Suppressor macrophage treated with lipopolysaccharide for 4 hours (primary cell): Measurements from ENCODE around the gene FAM83C.

ENCODE experiments used
- DNase-seq: peaks from one replicate; pipeline ENCODE4 v3.0.0-alpha.2; 2020

FAM83C gene

DNA sequence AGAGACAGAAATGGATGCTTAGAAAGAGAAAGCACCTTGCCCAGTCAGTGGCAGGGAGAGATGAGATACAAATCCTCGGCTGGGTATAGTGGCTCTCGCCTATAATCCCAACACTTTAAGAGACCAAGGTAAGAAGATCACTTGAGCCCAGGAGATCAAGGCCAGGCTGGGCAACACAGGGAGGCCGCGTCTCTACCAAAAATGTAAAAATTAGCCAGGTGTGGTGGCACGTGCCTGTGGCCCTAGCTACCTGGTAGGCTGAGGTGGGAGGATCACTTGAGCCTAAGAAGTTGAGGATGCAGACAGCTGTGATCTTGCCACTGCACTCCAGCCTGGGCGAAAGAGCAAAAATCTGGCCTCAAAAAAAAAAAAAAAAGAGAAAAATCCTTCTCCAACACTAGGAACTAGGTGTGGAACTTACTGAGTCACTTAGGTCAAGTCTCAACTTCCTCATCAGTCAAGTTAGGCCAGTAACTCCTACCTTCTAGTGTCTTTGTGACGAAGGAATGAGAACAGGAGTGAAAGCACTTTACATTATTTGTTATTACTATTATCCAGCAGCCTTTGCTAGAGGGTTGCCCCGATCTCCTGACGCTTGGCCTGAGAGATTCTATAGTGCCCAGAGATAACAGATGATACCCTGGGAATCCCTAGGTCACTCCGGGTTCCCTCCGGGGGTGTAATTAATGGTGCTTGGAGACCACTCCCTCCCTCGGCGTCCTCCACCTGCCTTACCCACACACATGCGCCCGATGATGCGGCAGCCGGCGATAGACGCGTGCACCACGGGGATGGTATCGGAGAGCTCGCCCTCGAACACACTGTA, 8.6 kb downstream of the FAM83C start:
- peak; percentile 47 for DNase-seq

GRCh38 chr20:35281506-35282101, 10.6 kb downstream of the FAM83C start:
- no peak for DNase-seq

DNA sequence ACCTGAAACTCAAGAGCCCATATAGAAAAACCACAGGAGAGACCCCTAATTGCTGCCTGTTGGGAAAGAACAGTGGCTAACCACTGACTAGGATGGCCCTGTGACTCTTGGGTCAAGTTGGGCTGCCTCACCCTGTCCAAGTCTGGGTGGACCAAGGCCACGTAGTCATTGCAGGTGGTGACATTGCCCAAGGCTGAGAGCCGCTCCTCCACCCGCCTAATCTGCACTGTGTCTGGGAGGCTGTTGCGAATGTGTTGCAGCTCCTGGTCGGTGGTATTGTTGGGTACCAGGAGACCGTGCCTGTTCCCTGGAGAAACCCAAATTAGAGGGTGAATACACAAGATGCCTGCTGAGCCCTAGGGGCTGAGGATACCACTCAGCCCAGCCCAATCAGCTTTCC, 11.7 kb downstream of the FAM83C start:
- no peak for DNase-seq

GRCh38 chr20:35279533-35280174, 12.6 kb downstream of the FAM83C start:
- DNase-seq = no peak

GRCh38 chr20:35279040-35279439, 13.2 kb downstream of the FAM83C start:
- DNase-seq = no peak

- DNase-seq = peak; percentile 96
Observed at GRCh38 chr20:35277531-35278395, 14.5 kb downstream of the FAM83C start, which contains the start of gene MMP24OS. Gene MMP24OS, minus strand, starts transcription at chr20:35278122. Its CDS starts 193 bp downstream, at chr20:35277929.

- DNase-seq = no peak
Observed at GRCh38 chr20:35277127-35277526, 15.1 kb downstream of the FAM83C start.

DNA sequence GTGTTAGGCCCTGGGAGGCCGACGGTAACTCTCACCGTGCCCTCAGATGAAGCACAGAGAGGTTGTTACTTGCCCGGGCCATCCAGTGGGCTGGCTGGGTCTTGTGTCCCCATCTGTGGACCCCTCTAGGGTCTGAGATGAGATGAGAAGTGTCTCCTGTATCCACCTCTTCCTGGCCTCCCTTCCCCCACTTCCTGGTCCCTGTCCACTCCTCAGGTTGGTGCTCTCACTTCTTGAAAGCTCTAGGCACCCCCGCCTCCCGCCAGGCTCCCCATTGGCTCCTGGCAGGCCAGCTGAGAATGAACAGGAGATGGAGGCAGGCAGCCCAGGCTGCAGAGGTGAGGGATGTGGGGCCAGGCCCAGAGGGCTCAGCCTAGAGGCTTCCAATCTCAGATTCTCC, 15.8 kb downstream of the FAM83C start:
- no peak for DNase-seq

GRCh38 chr20:35275741-35276251, 16.4 kb downstream of the FAM83C start:
- no peak for DNase-seq

DNA sequence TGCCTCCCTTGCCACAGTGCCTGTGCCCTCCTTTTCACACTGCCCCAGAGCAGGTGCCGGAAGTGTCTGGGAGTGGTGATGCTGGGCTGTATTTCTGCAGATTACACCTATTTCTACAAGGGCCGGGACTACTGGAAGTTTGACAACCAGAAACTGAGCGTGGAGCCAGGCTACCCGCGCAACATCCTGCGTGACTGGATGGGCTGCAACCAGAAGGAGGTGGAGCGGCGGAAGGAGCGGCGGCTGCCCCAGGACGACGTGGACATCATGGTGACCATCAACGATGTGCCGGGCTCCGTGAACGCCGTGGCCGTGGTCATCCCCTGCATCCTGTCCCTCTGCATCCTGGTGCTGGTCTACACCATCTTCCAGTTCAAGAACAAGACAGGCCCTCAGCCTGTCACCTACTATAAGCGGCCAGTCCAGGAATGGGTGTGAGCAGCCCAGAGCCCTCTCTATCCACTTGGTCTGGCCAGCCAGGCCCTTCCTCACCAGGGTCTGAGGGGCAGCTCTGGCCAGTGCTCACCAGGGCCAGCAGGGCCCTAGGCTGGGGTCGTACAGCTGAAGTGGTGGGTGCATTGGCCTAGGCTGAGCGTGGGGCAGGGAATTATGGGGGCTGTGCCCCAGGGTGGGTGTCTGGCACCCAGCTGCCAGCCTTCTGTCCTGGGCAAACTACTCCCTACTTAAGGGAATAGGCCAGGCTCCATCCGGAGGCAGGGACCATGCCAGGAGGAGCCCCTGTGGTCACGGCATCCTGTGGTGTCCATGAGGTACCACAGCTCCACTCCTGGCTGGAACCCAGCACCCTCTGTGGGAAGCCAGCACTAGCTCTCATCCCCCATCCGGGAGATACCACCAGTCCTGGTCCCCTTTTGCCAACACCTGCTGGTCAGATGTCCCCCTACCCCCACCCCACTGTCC, 17.8 kb downstream of the FAM83C start:
- DNase-seq = no peak

DNA sequence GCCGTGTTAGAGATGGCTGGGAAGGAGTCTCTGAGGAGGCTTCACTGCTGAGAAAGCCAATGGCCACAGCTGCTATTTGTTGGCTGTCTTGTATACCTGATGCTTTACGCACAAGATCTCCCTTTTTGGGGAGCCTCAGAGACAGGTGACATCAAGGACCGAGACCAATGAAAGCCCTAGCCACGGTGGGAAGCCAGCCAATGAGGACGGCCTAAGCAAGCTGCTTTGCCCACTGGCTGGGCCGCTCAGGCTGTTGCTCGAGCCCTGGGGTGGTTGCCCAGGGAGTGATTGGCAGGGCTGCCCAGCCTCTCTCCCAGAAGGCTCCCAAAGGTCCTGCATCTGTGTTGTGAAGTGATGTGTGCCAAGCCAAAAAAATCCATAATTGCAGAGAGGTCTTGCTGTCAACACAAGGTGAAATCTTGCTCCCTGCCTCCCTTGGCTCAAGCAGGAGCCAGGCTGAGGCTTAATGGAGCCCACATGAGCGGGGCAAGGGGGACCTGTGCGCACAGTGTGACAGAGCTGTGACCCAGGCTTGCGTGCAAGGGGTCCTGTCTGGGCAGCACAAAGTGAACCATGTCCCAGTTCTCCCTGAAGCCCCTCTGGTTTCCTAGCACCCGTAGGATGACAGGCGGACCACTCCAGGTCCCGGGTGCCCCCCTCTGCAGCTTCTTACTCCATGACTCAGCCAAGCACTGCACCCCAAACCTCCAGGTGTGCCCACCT, 18.6 kb downstream of the FAM83C start:
- DNase-seq = no peak

GRCh38 chr20:35271904-35272303, 20.3 kb downstream of the FAM83C start:
- DNase-seq = no peak

GRCh38 chr20:35271073-35271882, 20.9 kb downstream of the FAM83C start:
- DNase-seq = no peak

GRCh38 chr20:35270021-35270902, 22.0 kb downstream of the FAM83C start:
- no peak for DNase-seq

DNA sequence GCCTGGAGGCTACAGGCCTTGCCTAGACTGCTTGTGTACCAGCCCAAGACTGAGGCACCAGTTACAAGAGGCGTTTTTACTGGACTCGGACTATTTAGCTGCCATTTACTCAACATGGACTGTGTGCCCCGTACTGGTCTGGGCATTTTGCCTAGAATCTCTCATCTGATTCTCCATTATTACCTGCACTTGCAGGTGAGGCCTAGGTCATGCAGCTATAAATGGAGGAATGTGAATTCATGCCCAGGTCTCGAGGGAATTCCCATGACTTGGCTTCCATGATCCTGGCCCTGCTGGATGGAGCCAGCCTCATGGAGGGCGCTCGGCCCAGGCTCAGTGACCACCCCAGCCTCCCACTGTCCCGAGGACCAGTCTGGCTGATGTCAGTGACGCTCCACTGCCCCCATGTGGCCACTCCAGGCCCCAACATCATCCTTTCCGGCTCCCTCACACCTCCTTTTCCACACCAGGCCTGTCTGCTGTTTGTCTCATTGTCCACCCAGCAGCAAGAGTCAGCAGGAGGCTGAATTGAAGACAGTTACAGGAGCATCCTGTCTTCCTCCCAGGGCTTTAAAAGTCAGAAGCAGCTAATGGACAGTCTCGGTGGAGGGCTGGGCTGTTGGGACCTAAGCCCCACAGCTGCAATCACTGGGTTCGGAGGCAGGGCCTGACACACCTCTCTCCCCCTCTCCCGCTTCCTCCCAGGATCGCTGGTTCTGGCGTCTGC, 23.0 kb downstream of the FAM83C start:
- peak; percentile 59 for DNase-seq

DNA sequence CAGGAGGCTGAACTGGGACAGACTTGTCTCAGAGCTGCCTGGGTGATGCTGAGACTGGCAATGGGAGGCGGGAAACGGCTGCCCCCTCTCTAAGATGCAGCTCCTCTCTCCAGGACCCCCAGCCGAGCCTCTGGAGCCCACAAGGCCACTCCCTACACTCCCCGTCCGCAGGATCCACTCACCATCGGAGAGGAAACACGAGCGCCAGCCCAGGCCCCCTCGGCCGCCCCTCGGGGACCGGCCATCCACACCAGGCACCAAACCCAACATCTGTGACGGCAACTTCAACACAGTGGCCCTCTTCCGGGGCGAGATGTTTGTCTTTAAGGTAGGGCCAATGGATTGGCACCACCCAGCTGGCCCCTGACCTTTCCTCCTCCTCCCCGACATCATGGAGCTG, 25.1 kb downstream of the FAM83C start:
- DNase-seq = no peak

DNA sequence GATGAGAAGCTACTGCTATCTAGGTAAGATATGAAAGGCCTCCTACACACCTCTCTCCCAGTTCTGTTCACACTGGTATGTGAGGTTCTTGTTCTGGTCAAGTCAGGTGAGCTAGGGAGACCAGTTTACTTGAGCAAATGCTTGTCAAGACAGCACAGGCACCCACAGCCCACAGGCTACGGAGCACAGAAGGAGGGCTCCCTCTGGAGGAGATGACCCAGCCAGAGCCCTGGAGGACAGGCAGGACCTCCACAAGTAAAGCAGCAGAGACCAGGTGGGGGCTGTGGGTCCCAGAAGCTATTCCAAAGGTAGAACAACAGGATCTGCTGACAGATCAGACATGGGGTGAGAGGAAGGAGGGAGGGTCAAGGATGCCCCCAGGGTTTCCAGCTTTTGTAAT, 27.5 kb downstream of the FAM83C start:
- DNase-seq = no peak
